ENCODE data around the gene ABCC5. TPM values are rescaled to one million over a fixed set of nuclear protein-coding genes. Genes with fewer than 3 reads are reported as not detected.
"Not testable (repeated sequence)": the region's sequence is repeated elsewhere in the genome, so short reads cannot be mapped to it uniquely, and the experiment has no call there.

Gene ABCC5
- polyA plus RNA-seq, 10 donors = 17.1 to 40.2 (median 24.6) TPM

DNA sequence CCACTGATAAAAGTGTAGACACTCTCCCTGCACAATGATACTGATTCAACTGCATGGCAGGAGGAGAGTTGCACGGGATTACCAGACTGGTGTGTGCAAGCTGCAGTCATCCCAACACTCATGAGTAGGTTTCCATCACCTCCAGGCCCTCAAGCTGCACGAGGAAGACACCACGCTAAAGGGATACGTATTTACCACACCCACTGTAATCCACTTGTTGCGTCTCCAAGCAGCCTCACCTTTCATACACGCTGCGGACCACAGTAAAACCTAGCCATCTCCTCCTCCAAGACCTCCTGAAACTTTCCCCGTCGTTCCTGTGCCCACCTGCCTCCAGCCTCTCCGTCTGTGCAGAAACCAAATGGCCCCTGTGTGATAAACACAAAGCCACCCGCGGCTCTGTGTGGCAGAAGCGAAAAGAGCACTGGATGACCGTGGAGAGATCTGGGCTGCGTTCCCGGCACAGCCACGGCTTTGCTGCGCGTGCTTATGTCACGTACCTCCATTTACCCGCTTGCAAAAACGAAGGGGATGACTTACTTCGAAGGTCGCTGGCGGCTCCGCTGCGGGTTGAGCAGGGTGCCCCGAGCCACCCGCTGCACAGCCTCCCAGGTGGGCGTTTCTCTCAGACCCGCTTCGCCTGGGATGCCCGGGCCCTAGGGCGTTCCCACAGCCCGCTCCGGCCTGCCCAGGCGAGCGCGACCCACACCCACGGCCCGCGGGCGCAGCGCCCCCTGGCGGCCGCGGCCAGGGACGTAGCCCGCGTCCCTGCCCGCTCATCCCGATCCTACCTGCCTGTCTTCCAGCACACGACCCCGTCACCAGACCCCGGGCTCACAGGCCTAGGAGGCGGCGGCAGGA is 643 bp downstream of the ABCC5 start:
- peak; percentile 48 to 92 (median 77) for DNase-seq

DNA sequence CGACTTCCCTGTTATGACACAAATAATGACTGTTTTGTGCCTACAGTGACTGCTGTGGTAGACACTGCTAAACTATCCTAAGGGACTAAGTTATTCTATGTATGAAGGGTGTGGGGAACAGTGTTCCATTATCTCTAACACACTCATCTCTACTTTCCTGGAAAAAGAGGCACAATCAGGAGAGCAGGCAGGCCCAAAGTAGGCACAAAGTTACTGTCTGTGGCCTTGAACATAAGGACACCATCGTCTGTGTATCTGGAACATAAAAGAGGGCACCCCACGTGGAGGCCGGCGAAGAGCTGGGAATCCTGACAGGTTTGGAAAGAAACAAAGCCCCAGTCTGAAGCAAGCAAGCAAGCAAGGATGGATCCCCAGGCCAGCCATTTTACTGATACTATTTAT is 1.5 kb downstream of the ABCC5 start:
- DNase-seq = no peak

DNA sequence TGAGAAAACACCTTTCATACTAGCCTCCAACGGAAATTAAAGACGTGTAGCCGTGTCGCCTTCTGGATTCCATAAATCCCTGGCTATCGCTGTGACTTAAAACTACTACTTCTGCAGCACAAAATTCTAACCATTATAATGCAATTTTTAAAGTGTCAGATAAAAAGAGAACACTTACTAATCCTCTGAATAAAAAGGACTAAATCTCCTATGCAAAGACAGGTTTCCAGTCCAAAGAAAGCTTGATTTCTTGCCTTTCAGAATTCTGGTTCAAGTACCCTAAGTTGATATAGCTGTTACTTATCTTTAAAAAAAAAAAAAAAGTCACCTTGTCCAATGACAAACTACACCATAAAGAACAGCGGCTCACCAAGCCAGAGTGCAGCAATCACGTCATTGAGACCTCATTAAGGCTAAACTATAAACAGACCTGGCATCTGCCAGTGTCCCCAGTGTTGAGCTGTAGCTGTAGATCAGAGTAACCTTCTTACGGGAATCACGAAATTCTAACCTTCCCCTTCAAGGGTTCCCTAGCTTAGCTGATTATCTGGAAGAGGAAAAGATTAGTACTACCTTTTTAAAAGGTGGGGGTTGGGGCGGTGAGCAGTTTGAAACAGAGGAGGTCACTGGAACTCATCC is 2.2 kb downstream of the ABCC5 start:
- no peak for DNase-seq

DNA sequence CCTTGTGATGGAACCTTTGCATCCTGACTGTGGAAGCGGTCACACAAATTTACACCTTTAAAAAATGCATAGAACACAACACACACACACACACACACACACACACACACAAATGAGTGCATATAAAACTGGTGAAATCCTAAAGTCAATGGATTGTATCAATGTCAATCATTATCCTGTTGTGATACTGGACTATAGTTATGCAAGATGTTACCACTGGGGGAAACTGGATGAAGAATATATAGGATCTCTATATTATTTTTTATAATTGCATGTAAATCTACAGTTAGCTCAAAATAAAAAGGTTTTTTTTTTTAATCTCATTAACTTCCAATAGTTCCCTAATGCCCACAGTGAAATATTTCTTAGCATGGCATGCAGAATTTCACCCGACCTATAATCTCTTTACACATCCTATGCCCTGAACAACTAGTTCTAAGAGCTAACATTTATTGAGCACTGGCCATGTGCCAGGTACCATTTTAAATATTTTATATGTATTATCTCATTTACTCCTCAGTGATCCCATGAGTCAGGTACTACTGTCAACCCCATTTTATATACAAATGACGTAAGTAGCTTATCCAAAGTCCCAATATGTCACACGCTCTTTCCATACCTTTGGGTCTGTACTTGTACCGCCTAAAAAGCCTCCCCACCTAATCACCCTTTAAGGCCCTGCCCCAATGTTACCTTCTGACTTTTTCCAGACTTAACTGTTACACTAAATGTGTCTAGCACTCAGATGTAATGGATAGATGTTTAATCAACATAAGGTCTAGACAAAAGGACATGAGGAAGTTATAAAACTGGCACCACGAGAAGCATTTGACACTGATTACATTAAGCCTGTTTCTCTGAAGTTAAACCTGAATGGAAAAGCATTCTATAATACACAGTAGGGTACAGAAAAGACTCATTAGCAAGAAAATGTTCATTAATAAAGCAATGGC is 5.5 kb downstream of the ABCC5 start:
- no peak for DNase-seq

DNA sequence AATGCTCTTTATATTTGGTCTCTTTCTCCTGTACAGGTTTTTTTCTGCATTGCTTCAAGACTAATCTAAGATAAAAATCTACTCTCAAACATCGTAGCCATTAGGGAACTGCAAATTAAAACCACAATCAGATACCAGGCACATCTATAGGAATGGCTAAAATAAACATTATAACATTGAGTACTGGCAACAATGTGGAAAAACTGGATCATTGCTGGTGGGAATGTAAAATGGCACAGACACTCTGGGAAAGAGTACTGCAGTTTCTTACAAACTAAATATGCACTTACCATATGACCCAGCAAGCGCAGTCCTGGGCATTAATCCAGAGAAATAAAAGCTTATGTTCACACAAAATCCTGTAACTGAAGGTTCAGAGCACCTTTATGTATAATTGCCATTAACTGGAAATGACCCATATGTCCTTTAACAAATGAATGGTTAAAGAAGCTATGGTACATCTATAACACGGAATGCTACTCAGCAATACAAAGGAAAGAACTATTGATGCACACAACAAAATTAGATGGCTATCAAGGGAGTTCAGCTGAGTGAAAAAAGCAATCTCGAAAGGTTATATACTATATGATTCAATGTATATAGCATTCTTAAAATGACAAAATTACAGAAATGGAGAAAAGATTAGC is 6.3 kb downstream of the ABCC5 start:
- no peak for DNase-seq

DNA sequence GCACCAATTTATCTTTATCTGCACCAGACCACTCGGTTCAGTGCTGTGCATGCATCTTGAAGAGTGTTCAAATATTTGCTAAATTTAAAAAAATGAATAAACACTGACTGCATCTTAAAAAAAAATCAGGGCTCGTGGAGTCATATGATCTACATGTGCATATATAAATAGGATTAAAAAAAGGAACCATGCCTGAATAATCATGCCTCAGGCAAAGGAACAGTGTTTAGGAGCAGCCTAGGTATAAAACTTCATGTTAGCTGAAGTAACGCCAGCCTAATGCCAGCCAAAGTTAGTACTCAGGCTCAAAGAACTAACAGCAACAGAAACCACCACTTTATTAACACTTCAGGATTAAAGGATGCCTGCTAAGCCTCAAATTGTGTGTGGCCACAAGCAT is 9.5 kb downstream of the ABCC5 start:
- DNase-seq = no peak

DNA sequence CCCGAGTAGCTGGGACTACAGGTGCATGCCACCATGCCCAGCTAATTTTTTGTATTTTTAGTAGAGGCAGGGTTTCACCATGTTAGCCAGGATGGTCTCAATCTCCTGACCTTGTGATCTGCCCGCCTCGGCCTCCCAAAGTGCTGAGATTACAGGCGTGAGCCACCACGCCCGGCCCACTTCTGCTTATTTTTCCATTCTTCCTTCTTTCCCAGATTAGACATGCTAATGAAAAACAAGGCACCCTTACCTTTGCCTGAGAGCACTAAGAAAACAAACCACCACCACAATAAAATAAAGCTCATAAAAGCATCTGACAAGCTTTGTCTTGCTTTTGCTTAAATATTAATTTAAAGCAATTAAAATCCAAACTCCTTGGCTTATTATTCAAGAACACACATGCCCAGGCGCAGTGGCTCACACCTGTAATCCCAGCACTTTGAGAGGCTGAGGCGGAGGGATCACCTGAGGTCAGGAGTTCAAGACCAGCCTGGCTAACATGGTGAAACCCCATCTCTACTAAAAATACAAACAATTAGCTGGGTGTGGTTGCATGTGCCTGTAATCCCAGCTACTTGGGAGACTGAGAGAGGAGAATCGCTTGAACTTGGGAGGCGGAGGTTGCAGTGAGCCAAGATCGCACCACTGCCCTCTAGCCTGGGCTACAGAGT is 10.4 kb downstream of the ABCC5 start:
- not testable (repeated sequence) for DNase-seq

DNA sequence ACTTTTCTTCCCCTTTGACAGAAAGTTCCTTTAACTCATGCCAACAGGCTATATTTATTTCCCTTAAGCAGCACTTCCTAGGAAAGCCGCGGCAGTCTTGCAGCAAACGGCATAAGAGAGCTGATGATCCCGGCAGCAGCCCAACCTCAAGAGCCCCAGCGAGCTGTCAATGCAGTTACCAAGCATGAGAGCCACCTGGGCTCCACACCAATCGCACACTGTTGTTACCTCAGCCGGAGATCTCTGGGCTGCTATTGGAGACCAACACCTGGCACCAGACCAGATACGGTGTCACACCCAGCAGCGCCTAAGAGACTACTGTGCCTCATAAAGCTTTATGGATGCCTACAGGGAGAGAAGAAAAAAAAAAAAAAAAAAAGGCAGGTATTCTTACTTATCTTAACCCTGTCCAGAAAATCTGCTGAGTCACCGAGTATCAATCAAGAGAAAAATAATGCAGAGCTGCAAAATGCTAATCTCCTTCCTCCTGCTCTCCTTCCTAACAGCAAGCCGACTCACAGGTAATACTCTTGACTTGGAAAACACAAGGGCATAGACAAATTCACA is 11.7 kb downstream of the ABCC5 start:
- peak in 2 of 3 donors; percentile 16 to 22 for DNase-seq

DNA sequence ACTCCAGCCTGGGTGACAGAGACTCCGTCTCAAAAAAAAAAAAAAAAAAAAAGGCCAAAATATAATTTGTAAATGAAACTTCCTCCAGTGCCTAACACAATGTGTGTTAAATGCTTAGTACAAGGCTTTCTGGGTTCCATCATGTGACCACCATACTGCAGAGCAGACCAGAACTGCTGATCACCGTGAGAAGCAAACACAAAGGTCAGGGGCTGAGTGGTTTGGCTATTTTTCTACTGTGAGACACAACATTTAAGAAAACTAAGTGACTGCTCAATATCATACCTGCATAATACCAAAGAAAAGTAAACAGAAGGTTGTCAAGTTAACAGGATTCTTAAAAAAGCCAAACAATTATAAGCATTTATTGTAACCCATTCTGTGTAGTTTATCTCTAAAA is 13.2 kb downstream of the ABCC5 start:
- DNase-seq = peak in 1 of 3 donors; percentile 17

DNA sequence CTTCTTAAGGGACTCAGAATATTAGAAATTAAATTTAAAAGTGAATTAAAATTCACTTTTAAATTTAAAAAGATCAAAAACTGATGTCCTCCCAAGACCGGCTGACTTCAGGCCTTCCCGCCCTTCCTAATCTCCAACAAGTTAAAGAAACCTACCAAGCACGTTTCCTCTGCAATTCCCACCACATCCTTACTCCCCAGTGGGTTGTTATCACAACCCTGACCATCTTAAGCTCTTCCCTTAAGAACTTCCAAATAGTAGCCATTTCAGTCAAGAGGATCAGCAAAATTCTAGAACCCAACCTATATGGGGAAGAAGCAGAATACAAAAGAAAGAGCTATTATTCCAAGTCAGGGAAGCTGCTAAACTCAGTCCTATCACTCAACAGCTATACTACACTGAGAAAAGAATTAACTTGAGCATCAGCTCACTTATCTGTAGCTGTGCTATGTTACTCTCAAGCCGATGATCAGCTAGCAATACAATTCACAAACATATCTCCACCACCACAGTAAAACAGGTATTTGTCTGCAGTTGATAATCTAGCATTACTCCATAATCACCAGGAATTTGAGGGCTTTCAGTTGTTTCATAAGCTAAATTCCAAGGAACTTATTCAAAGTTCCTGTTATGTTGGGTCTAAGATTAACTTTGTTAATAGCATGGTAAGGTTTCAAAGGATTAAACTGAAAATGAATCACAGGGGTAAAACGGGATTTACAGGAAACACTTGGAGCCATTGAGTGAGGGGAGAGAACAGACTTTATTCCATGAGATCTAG is 14.3 kb downstream of the ABCC5 start:
- peak in 1 of 3 donors; percentile 48 for DNase-seq

DNA sequence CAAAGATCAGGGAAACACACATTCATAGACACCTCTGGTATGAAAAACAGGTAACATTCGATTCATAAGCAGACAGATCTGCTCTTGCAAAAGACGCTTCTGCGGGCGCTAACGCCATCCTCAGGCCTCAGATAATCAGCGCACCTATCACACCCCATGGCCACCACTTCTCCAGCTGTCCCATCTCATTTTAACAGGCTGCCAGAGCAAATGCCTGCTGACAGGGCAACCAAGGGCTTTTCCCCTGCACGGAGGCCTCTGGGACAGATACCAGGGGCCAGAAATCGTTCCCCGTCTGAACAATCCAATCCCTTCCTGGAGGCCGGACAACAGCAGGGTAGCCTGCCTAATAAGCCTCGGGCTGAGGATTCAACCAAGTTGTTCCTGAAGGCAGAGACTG is 15.2 kb downstream of the ABCC5 start:
- no peak for DNase-seq

DNA sequence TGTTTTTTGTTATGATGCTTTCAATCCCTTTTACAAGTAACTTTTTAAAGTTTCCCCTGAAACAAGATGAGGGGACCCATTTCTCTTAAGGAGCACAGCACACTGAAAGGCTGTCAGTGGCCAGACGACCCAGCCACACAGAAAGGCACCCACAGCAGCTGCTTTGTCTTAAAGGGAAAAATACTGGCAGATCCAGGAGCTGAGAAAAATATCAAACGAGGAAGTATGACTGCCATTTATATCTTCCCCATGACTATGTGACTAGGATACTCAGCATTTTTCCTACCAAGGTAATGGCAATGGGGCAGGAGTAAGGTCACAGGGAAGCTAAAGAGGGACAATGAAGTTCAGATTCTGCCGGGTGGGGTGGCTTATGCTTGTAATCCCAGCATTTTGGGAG is 15.9 kb downstream of the ABCC5 start:
- DNase-seq = no peak

DNA sequence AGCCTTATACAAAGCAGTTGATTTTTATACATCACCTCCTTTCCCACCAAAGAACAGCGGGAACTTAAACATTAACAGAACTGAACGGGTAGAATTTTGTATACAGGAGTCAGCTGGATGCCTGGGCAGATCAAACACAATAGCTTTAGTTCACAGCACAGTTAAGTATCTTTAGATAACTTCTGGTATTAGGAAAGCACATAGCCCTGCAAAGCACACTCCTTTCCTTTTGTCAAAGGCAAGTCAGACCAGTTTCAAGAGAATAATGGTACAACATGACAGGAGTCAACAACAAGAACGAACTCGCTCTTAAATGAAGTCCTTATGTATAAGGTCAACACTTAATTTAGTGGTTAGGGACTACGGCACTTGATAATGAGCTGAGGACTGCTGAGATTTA is 26.3 kb downstream of the ABCC5 start:
- DNase-seq = no peak

DNA sequence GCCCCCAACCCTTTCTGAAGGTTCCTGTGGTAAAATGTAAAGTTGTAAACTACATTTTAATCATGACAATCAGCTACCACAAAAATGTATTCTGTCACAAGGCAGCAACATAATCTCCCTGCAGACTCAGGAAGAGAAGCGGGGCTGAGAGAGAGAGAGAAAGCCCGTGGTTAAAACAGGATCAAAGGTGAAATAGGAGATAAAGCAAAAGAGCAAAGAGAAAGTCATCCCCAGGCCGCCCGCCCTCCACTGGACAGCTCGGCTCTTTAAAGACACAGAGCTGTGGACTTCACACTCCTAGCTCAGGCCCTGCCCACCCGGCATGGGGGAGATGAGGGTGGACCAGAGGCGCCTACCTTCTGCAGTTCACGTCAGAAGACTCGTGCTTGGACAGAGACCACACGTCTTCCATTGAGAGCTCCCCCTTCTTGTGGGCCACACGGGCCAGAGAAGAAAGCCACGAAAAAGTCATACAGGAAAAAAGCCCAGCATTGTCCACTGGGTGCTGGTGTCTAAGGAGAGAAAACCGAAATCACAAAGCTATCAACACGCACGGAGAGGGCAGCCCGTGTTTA is 29.4 kb downstream of the ABCC5 start:
- peak in 1 of 3 donors; percentile 10 for DNase-seq

DNA sequence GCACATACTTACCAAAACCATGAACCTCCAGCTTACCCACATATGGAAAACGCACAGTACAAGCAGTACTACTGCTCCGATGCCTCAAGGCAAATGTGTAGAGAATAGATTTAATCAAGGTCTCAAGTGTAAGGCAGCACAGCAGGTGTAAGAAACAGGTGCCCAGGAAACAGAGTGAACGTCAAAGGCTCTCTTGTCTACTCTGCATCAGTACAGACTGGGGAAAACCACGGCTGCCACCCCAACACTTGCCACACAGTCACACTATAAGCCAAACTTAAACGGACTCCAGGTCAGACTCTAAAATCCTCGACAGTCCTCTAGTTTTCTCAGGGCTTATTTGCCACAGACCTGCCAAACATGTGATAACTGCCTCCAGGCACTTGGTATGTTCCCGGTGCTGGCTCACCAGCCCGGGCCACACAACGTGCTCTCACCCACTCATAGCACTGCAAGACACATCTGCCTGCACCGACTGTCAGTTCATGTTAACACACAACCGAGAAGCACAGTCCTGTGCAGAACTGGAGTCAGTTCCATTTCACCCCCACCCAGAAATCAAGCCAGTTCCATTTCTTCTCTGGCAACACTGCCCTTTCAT is 30.6 kb downstream of the ABCC5 start:
- no peak for DNase-seq

DNA sequence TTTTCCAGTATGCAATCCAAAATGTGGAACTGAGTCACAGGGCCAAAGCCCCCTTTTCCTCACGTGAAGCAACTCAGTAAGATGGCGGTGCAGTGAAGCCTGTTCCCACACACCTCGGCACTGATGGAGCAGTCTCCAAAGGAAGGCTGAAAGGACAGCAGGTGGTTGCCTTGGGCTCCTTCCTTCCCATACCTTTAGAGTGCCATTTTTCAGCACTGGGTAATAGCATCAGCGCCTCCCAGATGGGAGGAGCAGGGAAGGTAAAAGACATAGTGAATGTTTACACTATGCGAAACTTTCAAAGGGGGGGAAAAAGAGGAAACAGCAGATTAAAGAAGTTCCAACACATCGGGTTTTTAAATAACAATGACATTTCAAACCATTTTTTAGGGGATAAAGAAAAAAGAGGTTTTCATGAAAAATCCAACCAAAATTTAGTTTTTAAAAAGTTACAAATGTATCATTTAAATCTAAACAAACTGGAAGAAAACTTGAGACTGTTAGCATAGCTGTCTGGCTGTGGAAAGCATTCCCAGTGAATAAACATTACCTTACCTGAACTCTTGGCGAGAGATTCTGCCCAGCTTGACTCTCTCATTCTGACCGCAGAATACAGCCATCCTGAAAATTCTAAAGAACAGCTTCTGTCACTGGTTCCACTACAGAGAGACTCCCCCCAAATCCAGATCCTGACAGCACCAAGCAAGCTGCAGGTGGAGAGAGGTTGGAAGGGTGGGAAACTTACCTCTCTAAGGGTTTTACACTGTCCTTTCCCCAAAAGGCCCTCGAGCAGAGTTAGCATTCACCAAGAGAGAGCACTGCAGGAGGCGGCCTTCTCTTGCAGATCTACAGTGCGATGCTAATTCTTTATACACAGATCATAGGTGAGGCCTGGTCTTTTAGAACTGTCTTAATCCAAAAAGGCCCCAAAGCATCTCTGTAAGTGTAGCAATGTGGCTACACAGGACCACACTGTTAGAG is 32.6 kb downstream of the ABCC5 start:
- no peak for DNase-seq

DNA sequence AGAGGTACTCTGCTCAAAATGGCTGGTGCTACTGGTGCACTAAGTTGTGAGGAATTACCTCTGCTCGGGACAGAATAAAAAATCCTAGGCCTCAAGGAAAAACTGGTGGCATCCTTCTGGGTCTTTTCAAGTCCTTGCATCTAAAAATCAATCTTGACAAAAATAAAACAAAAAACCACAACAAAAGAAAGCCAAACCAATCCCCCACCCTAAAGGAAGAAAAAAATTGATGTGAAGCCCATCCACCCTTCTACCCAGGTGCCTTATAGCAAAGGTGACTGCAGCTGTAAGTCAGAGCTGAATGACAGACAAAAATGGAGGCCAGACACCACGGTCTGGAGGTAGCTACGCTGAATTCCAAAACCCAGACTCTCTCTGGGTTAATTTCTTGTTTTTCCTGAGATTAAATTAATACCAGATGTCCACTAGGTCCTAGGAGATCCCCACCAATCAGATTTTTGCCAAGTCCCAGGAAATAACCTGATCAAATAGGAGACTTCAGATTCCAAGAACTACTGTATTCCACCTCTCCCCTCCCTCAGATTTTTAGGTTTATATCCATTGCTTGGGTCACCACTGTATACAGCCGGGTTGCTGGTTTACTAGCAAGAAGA is 33.5 kb downstream of the ABCC5 start:
- no peak for DNase-seq
